ENCODE measurements around the gene PGGHG. TPM values are rescaled to one million over a fixed set of nuclear protein-coding genes. Genes with fewer than 3 reads are reported as not detected.

PGGHG gene
- total and polyA plus RNA-seq, 10 of the 15 experiments (the other 5 are each of a cell fraction or from before 2014, with no cell fraction given): 0.10 to 8.3 (median 1.8) TPM

DNA sequence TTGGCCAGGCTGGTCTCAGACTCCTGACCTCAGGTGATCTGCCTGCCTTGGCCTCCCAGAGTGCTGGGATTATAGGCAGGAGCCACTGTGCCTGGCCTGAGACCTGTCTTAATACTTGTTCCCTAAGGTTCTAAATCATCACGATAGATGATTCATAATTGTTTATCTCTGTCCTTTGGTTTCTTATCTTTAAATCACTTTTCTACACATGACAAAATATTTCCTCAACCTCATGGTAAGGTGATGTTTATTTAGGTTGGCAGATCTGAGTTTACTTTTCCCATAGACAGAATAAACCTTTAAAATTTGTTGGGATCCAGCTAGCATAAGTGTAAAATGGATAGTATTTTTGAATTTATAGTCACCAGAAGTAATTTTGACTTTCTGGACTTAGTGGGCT, 48.6 kb upstream of the PGGHG start (continued):
- TF ChIP-seq SIX5 (IDR thresholded peaks at IDR 0.05; ENCODE audit: low read depth, low read length, severe bottlenecking) (no peak), SMC3 (IDR thresholded peaks at IDR 0.05; ENCODE audit: borderline replicate concordance, low read length) (no peak), TCF12 (IDR thresholded peaks at IDR 0.05; ENCODE audit: low read depth, low read length) (no peak), YBX1 (IDR thresholded peaks at IDR 0.05) (no peak), SREBF1 (IDR thresholded peaks at IDR 0.05; ENCODE audit: low read length) (no peak), ZNF207 (IDR thresholded peaks at IDR 0.05; ENCODE audit: borderline replicate concordance) (no peak)
- TF ChIP-seq, protein P1, sequence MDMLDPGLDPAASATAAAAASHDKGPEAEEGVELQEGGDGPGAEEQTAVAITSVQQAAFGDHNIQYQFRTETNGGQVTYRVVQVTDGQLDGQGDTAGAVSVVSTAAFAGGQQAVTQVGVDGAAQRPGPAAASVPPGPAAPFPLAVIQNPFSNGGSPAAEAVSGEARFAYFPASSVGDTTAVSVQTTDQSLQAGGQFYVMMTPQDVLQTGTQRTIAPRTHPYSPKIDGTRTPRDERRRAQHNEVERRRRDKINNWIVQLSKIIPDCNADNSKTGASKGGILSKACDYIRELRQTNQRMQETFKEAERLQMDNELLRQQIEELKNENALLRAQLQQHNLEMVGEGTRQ (IDR thresholded peaks at IDR 0.05; ENCODE audit: borderline replicate concordance, low read depth, low read length): no peak

DNA sequence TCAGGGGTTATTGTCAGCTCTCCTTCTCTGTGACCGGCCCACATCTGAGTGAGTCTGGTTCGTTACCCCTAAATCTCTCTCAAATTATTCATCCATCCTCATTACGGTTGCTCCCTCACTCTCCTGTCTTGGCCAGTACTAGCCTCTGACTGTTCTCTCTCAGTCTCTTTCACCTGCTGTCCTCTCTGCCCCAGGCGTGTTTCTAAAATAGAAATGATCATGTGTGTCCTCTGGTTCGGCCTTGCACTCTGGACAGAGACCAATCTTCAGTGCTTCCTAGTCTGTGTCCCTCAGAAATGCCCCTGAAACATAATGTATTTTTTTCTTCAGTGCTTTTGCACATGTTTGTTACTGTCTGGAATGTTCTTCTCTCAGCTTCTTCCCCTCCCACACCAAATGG, 47.3 kb upstream of the PGGHG start:
- no peak overlapping the region for H3K9ac ChIP-seq (ENCODE audit: control insufficient read depth, insufficient read depth, low read length)
- ATAC-seq (no peak), FAIRE-seq (no peak), DNase-seq (ENCODE audit: low read depth, low spot score) (no peak)
- ChIA-PET SMC1A (ENCODE audit: uncharacterized antibody, unreplicated experiment) (interaction anchor here (1.8 kb wide), 1 partner anchor 9 kb away, joined by 7 read pairs; no protein-coding TSS in a partner anchor), CTCF (interaction anchor here (1.7 to 1.8 kb wide), 2 partner anchors 9 to 15 kb away, joined by 5 to 9 read pairs; no protein-coding TSS in a partner anchor), POLR2A (no interaction called here), RAD21 (ENCODE audit: unreplicated experiment) (interaction anchor here (1.7 kb wide), 1 partner anchor 9 kb away, joined by 5 read pairs; no protein-coding TSS in a partner anchor)
- no peak overlapping the region for H3K27ac ChIP-seq (ENCODE audit: control insufficient read depth, insufficient read depth)
- H3K9me3 ChIP-seq (replicated peaks; ENCODE audit: control insufficient read depth, insufficient read depth, low read length): no peaks in the 10 kb centered on the region
- H3K79me2 ChIP-seq (ENCODE audit: control insufficient read depth, insufficient read depth, low read length): peaks cover 34% of the 10 kb centered on the region
- H3K4me2 ChIP-seq (ENCODE audit: control insufficient read depth, insufficient read depth): no peak overlapping the region
- H3K36me3 ChIP-seq (ENCODE audit: control insufficient read depth in 2 of 2, insufficient read depth in 2 of 2, low read length in 1 of 2): peaks cover 10 to 38% of the 10 kb centered on the region in 2 experiments
- H3K27me3 ChIP-seq (replicated peaks in 1 of 2; ENCODE audit: control insufficient read depth in 2 of 2, insufficient read depth in 2 of 2, low read length in 1 of 2): no peaks in the 10 kb centered on the region
- intact Hi-C loops (cut with micrococcal nuclease; ENCODE audit: unreplicated experiment): no loop called here
- no TSS peak for BruUV-seq (replicated peaks)
- H3K4me3 ChIP-seq: no peak overlapping the region
- no peaks in the 10 kb centered on the region for H4K20me1 ChIP-seq (ENCODE audit: control insufficient read depth, insufficient read depth)
- in situ Hi-C loops (cut with MboI): no loop called here
- H2AFZ ChIP-seq (ENCODE audit: control insufficient read depth, low read depth, low read length): no peak overlapping the region
- no peaks in the 10 kb centered on the region for H3K4me1 ChIP-seq (ENCODE audit: control insufficient read depth, insufficient read depth, low read length)
- 97% methylated on average over 5 of the region's 5 CpGs for WGBS (ENCODE audit: insufficient coverage, insufficient replicate concordance, low lambda C conversion rate, missing lambda C conversion rate)
- TF ChIP-seq WRNIP1 (IDR thresholded peaks at IDR 0.05; ENCODE audit: borderline replicate concordance, low read depth, low read length): no peak
- TF ChIP-seq, protein P2, sequence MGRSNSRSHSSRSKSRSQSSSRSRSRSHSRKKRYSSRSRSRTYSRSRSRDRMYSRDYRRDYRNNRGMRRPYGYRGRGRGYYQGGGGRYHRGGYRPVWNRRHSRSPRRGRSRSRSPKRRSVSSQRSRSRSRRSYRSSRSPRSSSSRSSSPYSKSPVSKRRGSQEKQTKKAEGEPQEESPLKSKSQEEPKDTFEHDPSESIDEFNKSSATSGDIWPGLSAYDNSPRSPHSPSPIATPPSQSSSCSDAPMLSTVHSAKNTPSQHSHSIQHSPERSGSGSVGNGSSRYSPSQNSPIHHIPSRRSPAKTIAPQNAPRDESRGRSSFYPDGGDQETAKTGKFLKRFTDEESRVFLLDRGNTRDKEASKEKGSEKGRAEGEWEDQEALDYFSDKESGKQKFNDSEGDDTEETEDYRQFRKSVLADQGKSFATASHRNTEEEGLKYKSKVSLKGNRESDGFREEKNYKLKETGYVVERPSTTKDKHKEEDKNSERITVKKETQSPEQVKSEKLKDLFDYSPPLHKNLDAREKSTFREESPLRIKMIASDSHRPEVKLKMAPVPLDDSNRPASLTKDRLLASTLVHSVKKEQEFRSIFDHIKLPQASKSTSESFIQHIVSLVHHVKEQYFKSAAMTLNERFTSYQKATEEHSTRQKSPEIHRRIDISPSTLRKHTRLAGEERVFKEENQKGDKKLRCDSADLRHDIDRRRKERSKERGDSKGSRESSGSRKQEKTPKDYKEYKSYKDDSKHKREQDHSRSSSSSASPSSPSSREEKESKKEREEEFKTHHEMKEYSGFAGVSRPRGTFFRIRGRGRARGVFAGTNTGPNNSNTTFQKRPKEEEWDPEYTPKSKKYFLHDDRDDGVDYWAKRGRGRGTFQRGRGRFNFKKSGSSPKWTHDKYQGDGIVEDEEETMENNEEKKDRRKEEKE (IDR thresholded peaks at IDR 0.05): no peak
- no peak for TF ChIP-seq POLR2AphosphoS5 (IDR thresholded peaks at IDR 0.05; ENCODE audit: low read length)
- no peak for TF ChIP-seq SUZ12 (IDR thresholded peaks at IDR 0.05; ENCODE audit: unreplicated experiment)
- TF ChIP-seq, protein P3, sequence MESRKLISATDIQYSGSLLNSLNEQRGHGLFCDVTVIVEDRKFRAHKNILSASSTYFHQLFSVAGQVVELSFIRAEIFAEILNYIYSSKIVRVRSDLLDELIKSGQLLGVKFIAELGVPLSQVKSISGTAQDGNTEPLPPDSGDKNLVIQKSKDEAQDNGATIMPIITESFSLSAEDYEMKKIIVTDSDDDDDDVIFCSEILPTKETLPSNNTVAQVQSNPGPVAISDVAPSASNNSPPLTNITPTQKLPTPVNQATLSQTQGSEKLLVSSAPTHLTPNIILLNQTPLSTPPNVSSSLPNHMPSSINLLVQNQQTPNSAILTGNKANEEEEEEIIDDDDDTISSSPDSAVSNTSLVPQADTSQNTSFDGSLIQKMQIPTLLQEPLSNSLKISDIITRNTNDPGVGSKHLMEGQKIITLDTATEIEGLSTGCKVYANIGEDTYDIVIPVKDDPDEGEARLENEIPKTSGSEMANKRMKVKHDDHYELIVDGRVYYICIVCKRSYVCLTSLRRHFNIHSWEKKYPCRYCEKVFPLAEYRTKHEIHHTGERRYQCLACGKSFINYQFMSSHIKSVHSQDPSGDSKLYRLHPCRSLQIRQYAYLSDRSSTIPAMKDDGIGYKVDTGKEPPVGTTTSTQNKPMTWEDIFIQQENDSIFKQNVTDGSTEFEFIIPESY (IDR thresholded peaks at IDR 0.05): no peak
- TF ChIP-seq JUND (IDR thresholded peaks at IDR 0.05; ENCODE audit: low read depth, low read length): no peak
- TF ChIP-seq, protein P4, sequence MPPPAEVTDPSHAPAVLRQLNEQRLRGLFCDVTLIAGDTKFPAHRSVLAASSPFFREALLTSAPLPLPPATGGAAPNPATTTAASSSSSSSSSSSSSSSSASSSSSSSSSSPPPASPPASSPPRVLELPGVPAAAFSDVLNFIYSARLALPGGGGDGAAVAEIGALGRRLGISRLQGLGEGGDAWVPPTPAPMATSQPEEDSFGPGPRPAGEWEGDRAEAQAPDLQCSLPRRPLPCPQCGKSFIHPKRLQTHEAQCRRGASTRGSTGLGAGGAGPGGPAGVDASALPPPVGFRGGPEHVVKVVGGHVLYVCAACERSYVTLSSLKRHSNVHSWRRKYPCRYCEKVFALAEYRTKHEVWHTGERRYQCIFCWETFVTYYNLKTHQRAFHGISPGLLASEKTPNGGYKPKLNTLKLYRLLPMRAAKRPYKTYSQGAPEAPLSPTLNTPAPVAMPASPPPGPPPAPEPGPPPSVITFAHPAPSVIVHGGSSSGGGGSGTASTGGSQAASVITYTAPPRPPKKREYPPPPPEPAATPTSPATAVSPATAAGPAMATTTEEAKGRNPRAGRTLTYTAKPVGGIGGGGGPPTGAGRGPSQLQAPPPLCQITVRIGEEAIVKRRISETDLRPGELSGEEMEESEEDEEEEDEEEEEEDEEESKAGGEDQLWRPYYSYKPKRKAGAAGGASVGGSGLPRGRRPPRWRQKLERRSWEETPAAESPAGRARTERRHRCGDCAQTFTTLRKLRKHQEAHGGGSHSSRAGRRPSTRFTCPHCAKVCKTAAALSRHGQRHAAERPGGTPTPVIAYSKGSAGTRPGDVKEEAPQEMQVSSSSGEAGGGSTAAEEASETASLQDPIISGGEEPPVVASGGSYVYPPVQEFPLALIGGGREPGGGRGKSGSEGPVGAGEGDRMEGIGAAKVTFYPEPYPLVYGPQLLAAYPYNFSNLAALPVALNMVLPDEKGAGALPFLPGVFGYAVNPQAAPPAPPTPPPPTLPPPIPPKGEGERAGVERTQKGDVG (CRISPR knock-in tag; IDR thresholded peaks at IDR 0.05): no peak

Data from GM12878 (cell line).